Fibroblast of skin of right quadriceps (primary cell): ENCODE data around the gene CCDC15.
A peak's percentile ranks its signal among the peaks of the same experiment; 100 is the strongest.

Source experiments
- DNase-seq: peaks from one replicate; pipeline ENCODE4 v3.0.0-alpha.2; 2013

CCDC15 gene, protein sequence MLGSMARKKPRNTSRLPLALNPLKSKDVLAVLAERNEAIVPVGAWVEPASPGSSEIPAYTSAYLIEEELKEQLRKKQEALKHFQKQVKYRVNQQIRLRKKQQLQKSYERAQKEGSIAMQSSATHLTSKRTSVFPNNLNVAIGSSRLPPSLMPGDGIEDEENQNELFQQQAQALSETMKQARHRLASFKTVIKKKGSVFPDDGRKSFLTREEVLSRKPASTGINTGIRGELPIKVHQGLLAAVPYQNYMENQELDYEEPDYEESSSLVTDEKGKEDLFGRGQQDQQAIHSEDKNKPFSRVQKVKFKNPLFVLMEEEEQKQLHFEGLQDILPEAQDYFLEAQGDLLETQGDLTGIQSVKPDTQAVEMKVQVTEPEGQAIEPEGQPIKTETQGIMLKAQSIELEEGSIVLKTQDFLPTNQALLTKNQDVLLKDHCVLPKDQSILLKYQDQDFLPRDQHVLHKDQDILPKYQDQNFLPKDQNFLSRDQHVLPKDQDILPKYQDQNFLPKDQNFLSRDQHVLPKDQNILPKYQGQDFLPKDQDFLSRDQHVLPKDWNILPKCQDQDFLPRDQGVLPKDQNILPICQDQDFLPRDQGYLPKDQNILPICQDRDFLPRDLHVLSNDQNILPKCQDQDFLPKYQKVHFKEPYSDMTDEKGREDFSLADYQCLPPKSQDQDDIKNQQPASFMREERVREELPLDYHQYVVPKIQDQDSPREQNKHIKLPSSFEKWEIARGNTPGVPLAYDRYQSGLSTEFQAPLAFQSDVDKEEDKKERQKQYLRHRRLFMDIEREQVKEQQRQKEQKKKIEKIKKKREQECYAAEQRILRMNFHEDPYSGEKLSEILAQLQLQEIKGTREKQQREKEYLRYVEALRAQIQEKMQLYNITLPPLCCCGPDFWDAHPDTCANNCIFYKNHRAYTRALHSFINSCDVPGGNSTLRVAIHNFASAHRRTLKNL

GRCh38 chr11:124953753-124954589, at the start of gene CCDC15:
Gene CCDC15, plus strand, starts transcription at chr11:124954202. Its CDS starts 531 bp downstream, at chr11:124954733.
- peak; percentile 98 for DNase-seq

GRCh38 chr11:124915541-124916369, 38.2 kb upstream of the CCDC15 start:
- peak; percentile 45 for DNase-seq

DNA sequence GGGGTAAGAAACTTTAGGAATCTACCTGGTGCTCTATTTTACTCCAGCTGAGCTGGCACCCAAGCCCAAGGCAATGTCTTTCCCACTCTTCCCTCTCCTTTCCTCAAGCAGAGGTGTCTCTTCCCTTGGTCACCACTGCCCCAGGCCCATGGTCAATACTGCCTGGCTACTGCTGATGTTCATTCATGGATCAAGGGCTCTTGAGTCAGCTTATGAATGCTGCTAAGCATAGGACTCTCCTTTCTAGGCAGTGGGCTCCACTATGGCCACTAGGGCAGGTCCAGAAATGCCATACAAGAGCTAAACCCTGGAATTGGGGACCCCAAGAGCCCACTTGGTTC, 37.7 kb upstream of the CCDC15 start:
- DNase-seq: no peak

GRCh38 chr11:124917115-124917637, 36.8 kb upstream of the CCDC15 start:
- DNase-seq: peak; percentile 37

GRCh38 chr11:124918950-124919349, 35.1 kb upstream of the CCDC15 start, which contains the start of gene HEPN1:
Gene HEPN1, plus strand, starts transcription at chr11:124919250.
- DNase-seq: no peak

- DNase-seq: no peak
These were observed 34.1 kb upstream of the CCDC15 start for GRCh38 chr11:124919898-124920297.

- no peak for DNase-seq
These were observed 33.6 kb upstream of the CCDC15 start for GRCh38 chr11:124920356-124920755.

GRCh38 chr11:124920870-124921609, 33.0 kb upstream of the CCDC15 start:
- DNase-seq: peak; percentile 74

- no peak for DNase-seq
These were observed 31.2 kb upstream of the CCDC15 start for GRCh38 chr11:124922831-124923230.

DNA sequence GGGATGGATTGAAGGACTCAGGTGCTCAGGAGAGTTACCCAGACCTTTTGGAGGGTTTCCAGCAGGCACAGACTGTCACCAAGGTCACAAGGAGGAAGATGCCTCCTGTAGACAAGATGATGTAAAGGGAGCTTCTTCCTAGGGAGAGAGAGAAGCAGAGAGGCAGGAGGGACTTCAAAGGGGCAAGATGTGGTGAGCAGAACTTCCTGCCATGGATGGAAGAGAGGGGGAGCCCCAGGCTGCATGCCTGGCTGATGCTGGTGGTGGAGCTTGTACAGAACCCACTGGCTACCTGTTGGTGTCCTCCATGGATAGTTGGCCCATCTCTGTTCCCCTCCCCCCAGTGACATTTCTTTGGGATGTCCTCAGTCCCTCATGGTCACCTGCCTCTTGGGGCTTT, 30.7 kb upstream of the CCDC15 start:
- no peak for DNase-seq

DNA sequence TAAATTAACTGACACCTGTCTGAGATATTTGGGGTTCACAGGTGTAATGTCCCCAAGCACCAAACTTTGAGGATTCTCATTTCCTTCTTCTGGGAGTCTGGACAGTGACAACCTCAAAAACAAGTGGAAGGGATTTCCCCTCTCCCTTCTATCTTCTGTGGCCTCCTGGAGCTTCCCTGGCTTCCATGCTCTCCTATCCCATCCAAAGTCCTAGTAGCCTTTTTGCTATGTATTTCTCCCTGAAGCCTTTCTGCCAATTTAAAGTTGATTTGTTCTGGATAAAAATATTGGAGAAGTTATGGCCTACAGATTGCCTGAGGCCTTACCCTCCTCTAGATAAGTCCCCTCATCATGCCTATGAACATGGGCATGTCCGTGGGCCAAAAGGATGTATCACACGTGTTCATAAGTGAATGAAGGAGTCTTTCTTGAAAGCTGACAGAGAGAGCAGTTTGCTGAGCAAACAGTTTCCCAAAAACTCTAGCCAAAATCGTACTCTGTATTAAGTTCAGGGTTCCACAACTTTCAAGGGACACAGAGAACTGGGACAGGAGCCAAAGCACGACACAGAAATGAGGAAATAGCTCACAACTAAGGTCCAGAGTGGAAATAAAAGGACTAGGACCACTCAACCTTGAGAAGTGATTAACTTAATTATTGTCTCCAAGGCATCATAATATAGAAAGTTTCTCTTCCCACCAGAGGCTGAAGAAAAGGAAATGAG, 24.9 kb upstream of the CCDC15 start:
- DNase-seq: no peak

- DNase-seq: no peak
These were observed 23.2 kb upstream of the CCDC15 start for GRCh38 chr11:124930799-124931198.

DNA sequence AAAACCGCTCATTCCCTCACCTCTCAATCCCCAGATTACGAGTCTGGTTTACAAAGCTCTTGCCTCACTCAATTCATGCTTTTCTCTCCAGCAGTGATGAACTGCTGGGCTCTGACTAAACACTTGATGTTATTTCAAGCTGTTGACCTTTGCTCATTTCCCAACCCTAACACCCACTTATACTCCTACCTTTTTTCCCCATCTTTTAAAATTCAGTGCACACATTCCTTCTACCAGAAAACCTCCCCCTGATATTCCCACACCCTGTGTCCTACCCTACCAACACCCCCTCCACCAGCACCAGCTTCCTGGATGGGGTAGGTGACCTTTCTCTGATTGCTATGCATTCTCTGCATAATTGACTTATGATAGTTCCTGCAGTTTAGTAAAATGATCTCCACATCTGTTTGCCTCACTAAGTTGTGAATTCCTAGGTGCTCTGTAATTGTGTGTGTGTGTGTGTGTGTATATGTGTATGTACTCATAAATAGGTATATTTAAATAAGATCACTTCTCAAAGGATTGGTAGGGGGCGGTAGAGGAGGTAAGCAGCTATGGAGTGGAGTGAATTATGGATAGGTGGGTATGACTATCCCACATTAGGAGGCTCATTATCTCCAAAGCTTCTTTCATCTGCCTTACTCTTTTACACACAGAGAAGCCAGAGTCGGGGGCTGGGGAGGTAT, 19.0 kb upstream of the CCDC15 start:
- peak; percentile 76 for DNase-seq

GRCh38 chr11:124935548-124936514, 18.2 kb upstream of the CCDC15 start, which contains the start of gene HEPACAM:
Gene HEPACAM, minus strand, starts transcription at chr11:124936047. Its CDS starts 41 bp downstream, at chr11:124936006.
- DNase-seq: no peak

GRCh38 chr11:124937336-124937935, 16.6 kb upstream of the CCDC15 start:
- no peak for DNase-seq

- no peak for DNase-seq
These were observed 15.7 kb upstream of the CCDC15 start for GRCh38 chr11:124938206-124938765.

DNA sequence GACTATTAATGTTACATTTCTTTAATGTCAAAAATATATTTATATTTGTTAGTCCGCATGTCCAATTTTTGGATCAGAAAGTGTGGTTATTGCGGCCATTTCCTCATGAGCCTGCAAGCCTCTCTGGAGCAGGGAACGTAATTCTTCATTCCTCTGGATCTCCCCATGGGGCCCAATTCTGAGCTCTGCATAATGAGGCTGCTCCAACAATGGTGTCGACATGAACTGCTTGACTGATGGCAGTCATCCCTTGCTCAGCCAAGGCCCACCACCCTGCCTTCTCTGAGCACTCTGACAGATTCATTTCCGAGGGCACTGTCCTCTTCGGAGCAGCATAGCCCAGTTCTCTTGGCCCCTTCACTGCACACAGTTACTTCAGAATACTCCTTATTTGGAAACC, 15.0 kb upstream of the CCDC15 start:
- no peak for DNase-seq
